HCT116 (cell line): ENCODE data around the gene PDSS2. TPM values are rescaled to one million over a fixed set of nuclear protein-coding genes. Genes with fewer than 3 reads are reported as not detected.
"Not testable (repeated sequence)": the region's sequence is repeated elsewhere in the genome, so short reads cannot be mapped to it uniquely, and the experiment has no call there.

Source experiments
- ATAC-seq: fragments of 200-7000 bp; cut with Tn5 transposase; 2 replicates; pipeline ENCODE4 v1.9.1; 2020; ENCODE audit warnings: mild to moderate bottlenecking, moderate library complexity
- BruUV-seq: library from RNA; stranded (reverse); fragments of 400-500 nt; replicated peaks from 2 replicates; lab custom pipeline; 2021; lab: Mats Ljungman, UMichigan
- CTCF ChIA-PET: fragments of 300-600 bp; sonication (Branson Sonifier 250); formaldehyde crosslinking; loops from one replicate; lab custom pipeline; 2021; ENCODE audit warnings: antibody characterized with exemption; lab: Charles Lee
- POLR2A ChIA-PET: fragments of 300-600, 350-600 bp; sonication (Branson Sonifier 250); formaldehyde crosslinking; loops from one replicate; lab custom pipeline; 2021; ENCODE audit warnings: antibody characterized with exemption; lab: Charles Lee
- RAD21 ChIA-PET, 2 experiments: fragments of 300-600 bp; sonication (Branson Sonifier 250); formaldehyde crosslinking; loops; one replicate each; lab custom pipeline; 2023; ENCODE audit warnings: low total read pairs in 2 of 2; ENCODE audit not compliant: uncharacterized antibody in 2 of 2, unreplicated experiment in 2 of 2, low non-redundant PET in 1 of 2; lab: Charles Lee
- DNase-seq: peaks from one replicate; pipeline ENCODE4 v3.0.0-alpha.2; 2010; ENCODE audit warnings: low read depth, low spot score
- H2AFZ ChIP-seq: fragments of 200-600 bp; shearing (Covaris generic), sonication (generic); 2 replicates; pipeline ENCODE4 v1.6.1; 2017; ENCODE audit warnings: low read depth, mixed run types, mixed read lengths, antibody characterized with exemption, low read length; ENCODE audit not compliant: poor library complexity, severe bottlenecking
- H3K27ac ChIP-seq: 2 replicates; pipeline ENCODE4 v1.5.1; 2012; ENCODE audit warnings: low read depth, low read length
- H3K27me3 ChIP-seq: fragments of 200-600 bp; sonication (generic); 2 replicates; pipeline ENCODE4 v1.6.1; 2016; ENCODE audit warnings: mixed run types, low read length, mixed read lengths; ENCODE audit not compliant: insufficient read depth
- H3K36me3 ChIP-seq, 2 experiments: fragments of 200-500 bp in 1 of 2; fragments of 200-600 bp in 1 of 2; sonication (Bioruptor generic) in 1 of 2; sonication (generic) in 1 of 2; 2 replicates each; pipeline versions ENCODE4 v1.5.1 to v1.6.1; 2014 to 2016; ENCODE audit warnings: low read length in 2 of 2, inconsistent platforms in 1 of 2, mixed read lengths in 1 of 2, mixed run types in 1 of 2; ENCODE audit not compliant: insufficient read depth in 2 of 2, control insufficient read depth in 1 of 2
- H3K4me1 ChIP-seq, 2 experiments: fragments of 200-600 bp in 1 of 2; sonication (generic) in 1 of 2; 2 replicates each; pipeline versions ENCODE4 v1.5.1 to v1.6.1; 2012 to 2017; ENCODE audit warnings: low read length in 2 of 2, inconsistent platforms in 1 of 2, mild to moderate bottlenecking in 1 of 2, mixed read lengths in 1 of 2, mixed run types in 1 of 2, moderate library complexity in 1 of 2; ENCODE audit not compliant: insufficient read depth in 2 of 2, control insufficient read depth in 1 of 2
- H3K4me2 ChIP-seq: fragments of 200-600 bp; sonication (generic); 2 replicates; pipeline ENCODE4 v1.6.1; 2017; ENCODE audit warnings: mixed run types, low read length, mixed read lengths
- H3K4me3 ChIP-seq, 2 experiments: fragments of 200-600 bp in 1 of 2; sonication (generic) in 1 of 2; replicated peaks in 1 of 2; 2 replicates each; pipeline ENCODE4 v1.5.1; 2011 to 2016; ENCODE audit warnings: low read length in 2 of 2, control low read depth in 1 of 2, low read depth in 1 of 2, mild to moderate bottlenecking in 1 of 2, mixed read lengths in 1 of 2, mixed run types in 1 of 2
- H3K79me2 ChIP-seq: fragments of 200-600 bp; sonication (generic); 2 replicates; pipeline ENCODE4 v1.6.1; 2017; ENCODE audit warnings: mild to moderate bottlenecking, mixed run types, low read length, moderate library complexity, mixed read lengths; ENCODE audit not compliant: insufficient read depth
- H3K9ac ChIP-seq: fragments of 200-600 bp; sonication (generic); 2 replicates; pipeline ENCODE4 v1.6.1; 2016; ENCODE audit warnings: low read length, mixed read lengths
- H3K9me2 ChIP-seq: fragments of 200-600 bp; sonication (generic), shearing (Covaris generic); 2 replicates; pipeline ENCODE4 v1.6.1; 2017; ENCODE audit warnings: mixed run types, mild to moderate bottlenecking, moderate library complexity; ENCODE audit not compliant: insufficient read depth
- H3K9me3 ChIP-seq, 2 experiments: fragments of 200-500 bp in 1 of 2; fragments of 200-600 bp in 1 of 2; sonication (Bioruptor generic) in 1 of 2; sonication (generic) in 1 of 2; 2 replicates each; pipeline ENCODE4 v1.6.1; 2014 to 2017; ENCODE audit warnings: low read length in 2 of 2, mixed read lengths in 2 of 2, inconsistent platforms in 1 of 2, low read depth in 1 of 2, mild to moderate bottlenecking in 1 of 2, mixed run types in 1 of 2, moderate library complexity in 1 of 2; ENCODE audit not compliant: control insufficient read depth in 1 of 2, insufficient read depth in 1 of 2
- H4K20me1 ChIP-seq: fragments of 200-600 bp; sonication (generic), shearing (Covaris generic); 2 replicates; pipeline ENCODE4 v1.6.1; 2017; ENCODE audit warnings: mixed run types, mild to moderate bottlenecking, moderate library complexity; ENCODE audit not compliant: insufficient read depth
- EZH2phosphoT487 ChIP-seq: fragments of 200-600 bp; IDR thresholded peaks from 2 replicates; pipeline ENCODE4 v1.6.1; 2018; ENCODE audit warnings: antibody characterized with exemption, borderline replicate concordance
- JUND ChIP-seq: IDR thresholded peaks from 2 replicates; pipeline ENCODE4 v1.6.1; 2012
- SIN3A ChIP-seq: IDR thresholded peaks from 2 replicates; pipeline ENCODE4 v1.6.1; 2012; ENCODE audit warnings: low read depth
- SRF ChIP-seq: IDR thresholded peaks from 2 replicates; pipeline ENCODE4 v1.6.1; 2012; ENCODE audit warnings: low read depth
- TCF7L2 ChIP-seq: IDR thresholded peaks from 2 replicates; pipeline ENCODE4 v1.7.0; 2011; ENCODE audit warnings: borderline replicate concordance, inconsistent platforms; ENCODE audit not compliant: insufficient read depth, insufficient read length; ENCODE audit errors: extremely low read depth
- ZFX ChIP-seq: fragments of 450-650 bp; IDR thresholded peaks from 2 replicates; pipeline ENCODE4 v1.6.1; 2017
- ZNF274 ChIP-seq: fragments of 200-500 bp; sonication (Bioruptor generic); IDR thresholded peaks from 2 replicates; pipeline ENCODE4 v1.6.1; 2014; ENCODE audit warnings: mild to moderate bottlenecking, low read depth, low read length, inconsistent platforms
- intact Hi-C: fragments of 100-400 bp; cut with micrococcal nuclease; formaldehyde crosslinking; loops from 2 replicates; pipeline ENCODE4 v1.10.0; 2022
- total RNA-seq: library from RNA; stranded (reverse); gene quantifications from one replicate; pipeline ENCODE4 v1.2.1, GENCODE V29; 2021; ENCODE audit not compliant: unreplicated experiment

Gene PDSS2
- total RNA-seq, 1 experiment from 2014 or later, result 12.2 TPM

GRCh38 chr6:107290491-107290890 is 168.9 kb downstream of the PDSS2 start:
- no TSS peak for BruUV-seq

GRCh38 chr6:107289258-107289657 is 170.1 kb downstream of the PDSS2 start:
- H3K27ac ChIP-seq, POLR2A ChIA-PET, BruUV-seq, ATAC-seq, H3K4me2 ChIP-seq, DNase-seq, H3K4me3 ChIP-seq, H4K20me1 ChIP-seq, RAD21 ChIA-PET, H3K79me2 ChIP-seq, H3K27me3 ChIP-seq, intact Hi-C loops, H2AFZ ChIP-seq, H3K36me3 ChIP-seq, H3K9me3 ChIP-seq, H3K9me2 ChIP-seq, CTCF ChIA-PET, H3K9ac ChIP-seq: not testable (repeated sequence)
- peaks cover 0 to 10% of the 10 kb centered on the region in 2 experiments; a peak in 1 of 4 replicates for H3K4me1 ChIP-seq

More at GRCh38 chr6:107290491-107290890, 168.9 kb downstream of the PDSS2 start:
- no peaks in the 10 kb centered on the region for H3K27me3 ChIP-seq
- no peaks in the 10 kb centered on the region for H3K79me2 ChIP-seq
- H3K4me3 ChIP-seq, result no peak overlapping the region
- peaks cover 0 to 10% of the 10 kb centered on the region in 2 experiments; a peak in 1 of 4 replicates for H3K4me1 ChIP-seq
- intact Hi-C loops, result no loop called here
- no peak for DNase-seq
- H4K20me1 ChIP-seq, result no peaks in the 10 kb centered on the region
- no peak overlapping the region for H2AFZ ChIP-seq
- H3K9me3 ChIP-seq, result no peaks in the 10 kb centered on the region
- H3K9ac ChIP-seq, result no peak overlapping the region
- no peak for ATAC-seq
- POLR2A ChIA-PET, result no interaction called here
- no peak for TF ChIP-seq EZH2phosphoT487
- TF ChIP-seq JUND, result no peak
- no peak for TF ChIP-seq ZFX
- no peak for TF ChIP-seq SRF
- TF ChIP-seq SIN3A, result no peak
- TF ChIP-seq ZNF274, result no peak
- TF ChIP-seq TCF7L2, result no peak
- TF ChIP-seq, all 23 proteins: peak for 0
- CTCF ChIA-PET, result interaction anchor here (1.1 kb wide), 1 partner anchor 28 kb away, joined by 3 read pairs; no protein-coding TSS in a partner anchor
- RAD21 ChIA-PET, result interaction anchor here in 1 of 2 experiments (0.7 kb wide), 1 partner anchor 112 kb away, joined by 3 read pairs; no protein-coding TSS in a partner anchor
- H3K9me2 ChIP-seq, result no peaks in the 10 kb centered on the region
- H3K27ac ChIP-seq, result no peak overlapping the region
- H3K4me2 ChIP-seq, result no peak overlapping the region
- no peaks in the 10 kb centered on the region for H3K36me3 ChIP-seq

GRCh38 chr6:107285683-107286082 is 173.7 kb downstream of the PDSS2 start:
- H2AFZ ChIP-seq, H3K27me3 ChIP-seq, DNase-seq, H3K36me3 ChIP-seq, H4K20me1 ChIP-seq, H3K4me3 ChIP-seq, BruUV-seq, H3K4me2 ChIP-seq, H3K9me3 ChIP-seq, ATAC-seq, H3K9ac ChIP-seq, H3K9me2 ChIP-seq, H3K27ac ChIP-seq, RAD21 ChIA-PET, H3K4me1 ChIP-seq, intact Hi-C loops, H3K79me2 ChIP-seq: not testable (repeated sequence)
- ChIA-PET CTCF (interaction anchor here (0.6 kb wide), 1 partner anchor 32 kb away, joined by 3 read pairs; no protein-coding TSS in a partner anchor), POLR2A (interaction anchor here (0.6 kb wide), 1 partner anchor 138 kb away, joined by 3 read pairs; no protein-coding TSS in a partner anchor)
